Suprapubic skin (tissue), 4 donors: ENCODE results near the gene CCDC33. TPM values are rescaled to one million over a fixed set of nuclear protein-coding genes. Genes with fewer than 3 reads are reported as not detected.

Experiments
- DNase-seq, 2 donors: peaks; one replicate each; pipeline ENCODE4 v3.0.0-alpha.2; 2019; ENCODE audit warnings: low spot score in 2 of 2
- H3K27ac ChIP-seq: fragments of 200-600 bp; sonication (generic); one replicate; pipeline ENCODE4 v1.5.1; 2019
- H3K27me3 ChIP-seq: fragments of 200-600 bp; sonication (generic); one replicate; pipeline ENCODE4 v1.5.1; 2019
- H3K36me3 ChIP-seq: fragments of 200-600 bp; sonication (generic); one replicate; pipeline ENCODE4 v1.5.1; 2019
- H3K4me1 ChIP-seq: fragments of 200-600 bp; sonication (generic); one replicate; pipeline ENCODE4 v1.5.1; 2019
- H3K4me3 ChIP-seq: fragments of 200-600 bp; sonication (generic); one replicate; pipeline ENCODE4 v1.5.1; 2019; ENCODE audit warnings: mild to moderate bottlenecking
- H3K9me3 ChIP-seq: fragments of 200-600 bp; sonication (generic); one replicate; pipeline ENCODE4 v1.5.1; 2019
- EP300 ChIP-seq: sonication (generic); formaldehyde crosslinking; IDR thresholded peaks from one replicate; pipeline ENCODE4 v1.6.1; 2017; ENCODE audit warnings: antibody characterized with exemption
- POLR2A ChIP-seq, 2 donors: fragments of 450-650 bp; IDR thresholded peaks; one replicate each; pipeline ENCODE4 v1.6.1; 2017; ENCODE audit warnings: antibody characterized with exemption in 2 of 2, mild to moderate bottlenecking in 2 of 2, moderate library complexity in 2 of 2
- POLR2AphosphoS5 ChIP-seq, 3 donors: sonication (generic); formaldehyde crosslinking; IDR thresholded peaks; one replicate each; pipeline ENCODE4 v1.6.1; 2017; ENCODE audit warnings: antibody characterized with exemption in 3 of 3
- WGBS: methylation state at CpG from one replicate; pipeline ENCODE4 v1.1.5; 2018; 5-methylcytosine and 5-hydroxymethylcytosine counted together
- total RNA-seq, 4 donors: library from RNA; depleted of rRNA; stranded (reverse); fragments of >200 nt; gene quantifications; one replicate each; pipeline ENCODE4 v1.1.0, GENCODE V29; 2016
- TF ChIP-seq, protein P1 (sequence below), 2 donors: fragments of 200-600 bp in 1 of 2; fragments of 450-650 bp in 1 of 2; sonication (generic) in 1 of 2; IDR thresholded peaks; one replicate each; pipeline ENCODE4 v1.5.1; 2016 to 2019; ENCODE audit warnings: antibody characterized with exemption in 2 of 2, mild to moderate bottlenecking in 1 of 2, moderate library complexity in 1 of 2

Gene CCDC33
- total RNA-seq, 4 donors from 2014 or later, result 0.60 TPM; not detected in 3

DNA sequence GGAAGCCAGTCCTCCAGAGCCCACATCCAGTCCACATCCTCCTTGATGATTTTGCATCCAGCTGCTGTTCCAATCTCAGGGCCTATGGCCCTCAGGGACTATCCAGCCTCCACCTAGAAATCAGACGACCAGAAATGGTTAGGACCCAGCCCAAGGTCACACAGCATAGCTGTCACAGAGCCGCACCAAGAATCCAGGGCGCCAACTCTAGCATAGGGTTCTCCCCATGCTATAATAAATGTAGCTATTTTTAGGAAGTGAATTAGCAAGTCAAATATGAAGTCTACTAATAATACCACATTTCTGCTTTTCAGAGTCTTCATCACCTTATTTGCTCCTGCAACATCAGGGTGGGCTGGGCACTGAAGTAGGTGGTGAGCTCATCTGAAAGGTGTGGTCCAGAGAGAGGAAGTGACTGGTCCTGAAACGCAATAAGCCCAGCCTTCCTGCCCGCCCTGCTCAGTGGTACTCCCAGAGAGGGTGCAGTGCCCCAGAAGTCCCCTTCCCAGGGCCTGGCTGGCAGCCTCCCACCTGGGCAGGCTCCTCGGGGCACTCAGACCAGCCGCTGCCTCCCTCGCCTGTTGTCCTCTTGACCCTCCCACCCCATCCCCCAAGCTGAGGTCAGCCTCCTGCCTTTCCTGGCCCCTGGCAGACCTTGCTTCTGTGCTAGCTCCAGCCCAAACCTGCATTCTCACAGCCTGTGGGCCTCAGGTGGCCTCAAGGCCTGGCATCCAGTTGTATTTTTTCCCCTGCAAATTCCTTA is 148.9 kb downstream of the CCDC33 start:
- TF ChIP-seq, protein P1, sequence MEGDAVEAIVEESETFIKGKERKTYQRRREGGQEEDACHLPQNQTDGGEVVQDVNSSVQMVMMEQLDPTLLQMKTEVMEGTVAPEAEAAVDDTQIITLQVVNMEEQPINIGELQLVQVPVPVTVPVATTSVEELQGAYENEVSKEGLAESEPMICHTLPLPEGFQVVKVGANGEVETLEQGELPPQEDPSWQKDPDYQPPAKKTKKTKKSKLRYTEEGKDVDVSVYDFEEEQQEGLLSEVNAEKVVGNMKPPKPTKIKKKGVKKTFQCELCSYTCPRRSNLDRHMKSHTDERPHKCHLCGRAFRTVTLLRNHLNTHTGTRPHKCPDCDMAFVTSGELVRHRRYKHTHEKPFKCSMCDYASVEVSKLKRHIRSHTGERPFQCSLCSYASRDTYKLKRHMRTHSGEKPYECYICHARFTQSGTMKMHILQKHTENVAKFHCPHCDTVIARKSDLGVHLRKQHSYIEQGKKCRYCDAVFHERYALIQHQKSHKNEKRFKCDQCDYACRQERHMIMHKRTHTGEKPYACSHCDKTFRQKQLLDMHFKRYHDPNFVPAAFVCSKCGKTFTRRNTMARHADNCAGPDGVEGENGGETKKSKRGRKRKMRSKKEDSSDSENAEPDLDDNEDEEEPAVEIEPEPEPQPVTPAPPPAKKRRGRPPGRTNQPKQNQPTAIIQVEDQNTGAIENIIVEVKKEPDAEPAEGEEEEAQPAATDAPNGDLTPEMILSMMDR (IDR thresholded peaks at IDR 0.05), result no peak
- TF ChIP-seq POLR2A (IDR thresholded peaks at IDR 0.05) (no peak), POLR2AphosphoS5 (IDR thresholded peaks at IDR 0.05) (no peak), EP300 (no peak)
- no peaks in the 10 kb centered on the region for H3K9me3 ChIP-seq
- H3K36me3 ChIP-seq, result no peaks in the 10 kb centered on the region
- DNase-seq, result no peak
- no peaks in the 10 kb centered on the region for H3K27me3 ChIP-seq
- WGBS, result 57% methylated on average over 8 of the region's 8 CpGs
- peaks cover 35% of the 10 kb centered on the region for H3K4me1 ChIP-seq
- H3K27ac ChIP-seq, result no peak overlapping the region
- no peak overlapping the region for H3K4me3 ChIP-seq

DNA sequence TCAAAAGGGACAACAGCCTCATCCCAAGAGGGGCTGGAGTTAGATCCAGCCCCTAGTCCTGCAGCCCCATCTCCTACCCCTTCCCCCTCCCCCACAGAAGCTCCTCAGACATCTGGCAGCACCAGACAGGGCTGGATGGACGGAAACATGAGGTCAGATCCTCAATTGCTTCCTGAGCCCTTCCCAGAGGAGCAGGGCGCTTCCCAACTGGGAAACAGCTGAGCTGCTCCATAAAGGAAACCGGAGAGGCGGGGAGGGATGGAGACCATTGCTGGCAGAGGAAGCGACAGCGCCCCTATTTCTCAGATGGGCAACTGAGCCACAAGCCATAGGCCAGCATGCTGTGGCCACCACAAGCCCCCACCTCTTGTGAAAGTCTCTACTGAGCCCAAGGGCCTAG is 149.6 kb downstream of the CCDC33 start:
- no peaks in the 10 kb centered on the region for H3K27me3 ChIP-seq
- TF ChIP-seq POLR2A (IDR thresholded peaks at IDR 0.05) (no peak), POLR2AphosphoS5 (IDR thresholded peaks at IDR 0.05) (no peak), EP300 (no peak)
- TF ChIP-seq, protein P1 (IDR thresholded peaks at IDR 0.05), result no peak
- 89% methylated on average over 6 of the region's 6 CpGs for WGBS
- peaks cover 35% of the 10 kb centered on the region for H3K4me1 ChIP-seq
- no peaks in the 10 kb centered on the region for H3K9me3 ChIP-seq
- H3K4me3 ChIP-seq, result no peak overlapping the region
- no peak for DNase-seq
- H3K27ac ChIP-seq, result no peak overlapping the region
- H3K36me3 ChIP-seq, result no peaks in the 10 kb centered on the region

Other genes with a start within 250 kb of the CCDC33 start
- gene STOML1, start 244.0 kb upstream of the CCDC33 start, total RNA-seq, result 10 to 100 TPM in 3 of 4 donors, 1 to 10 TPM in 1; 9.7 to 25.3 (median 10.7) TPM
- gene PML, start 241.6 kb upstream of the CCDC33 start, total RNA-seq, result 100 to 1,000 TPM in 1 of 4 donors, 10 to 100 TPM in 3; 59.2 to 111 (median 82.5) TPM
- gene GOLGA6A, start 153.8 kb upstream of the CCDC33 start, total RNA-seq, result 1 to 10 TPM in 2 of 4 donors, under 1 TPM in 2; 0.21 to 3.9 (median 1.7) TPM
- gene ISLR2, start 105.7 kb upstream of the CCDC33 start, total RNA-seq, result 1 to 10 TPM in 2 of 4 donors, under 1 TPM in 1, not detected in 1; 0.57 to 1.9 (median 1.1) TPM
- gene ISLR, start 62.6 kb upstream of the CCDC33 start, total RNA-seq, result 10 to 100 TPM; 11.5 to 41.1 (median 18.1) TPM
- under 1 TPM in 2 of 4 donors, not detected in 2; 0.26 to 0.39 TPM for gene STRA6, start 33.5 kb upstream of the CCDC33 start, total RNA-seq
- 1 to 10 TPM in 1 of 4 donors, under 1 TPM in 2, not detected in 1; 0.47 to 1.4 (median 0.53) TPM for gene CYP11A1, start 131.3 kb downstream of the CCDC33 start, total RNA-seq
- gene SEMA7A, start 197.6 kb downstream of the CCDC33 start, total RNA-seq, result 10 to 100 TPM; 10.1 to 31.4 (median 18.0) TPM
- 10 to 100 TPM; 32.2 to 74.2 (median 62.8) TPM for gene UBL7, start 224.8 kb downstream of the CCDC33 start, total RNA-seq